Erythroblast (primary cell): Measurements from ENCODE around the gene SRGAP2C.
"Not testable (repeated sequence)": the region's sequence is repeated elsewhere in the genome, so short reads cannot be mapped to it uniquely, and the experiment has no call there.

Source experiments
- GATA1 ChIP-seq: IDR thresholded peaks from 2 replicates; pipeline ENCODE4 v1.6.1; 2011; ENCODE audit warnings: low read depth, mild to moderate bottlenecking, control low read depth, low read length, moderate library complexity
- POLR2A ChIP-seq: IDR thresholded peaks from 2 replicates; pipeline ENCODE4 v1.6.1; 2011; ENCODE audit warnings: mild to moderate bottlenecking, low read length

GRCh38 chr1:121224714-121225113 is 39.9 kb downstream of the SRGAP2C start:
- not testable (repeated sequence) for TF ChIP-seq POLR2A, GATA1
